Brain microvascular endothelial cell (primary cell): ENCODE measurements around the gene ALKBH5.

ENCODE experiments used
- DNase-seq: peaks from one replicate; pipeline ENCODE4 v3.0.0-alpha.2; 2020
- H3K27ac ChIP-seq: fragments of 250-450 bp; sonication (Bioruptor Pico); 2 replicates; pipeline ENCODE4 v1.5.1; 2020; ENCODE audit warnings: mild to moderate bottlenecking, moderate library complexity
- H3K27me3 ChIP-seq: fragments of 250-450 bp; sonication (Bioruptor Pico); replicated peaks from 2 replicates; pipeline ENCODE4 v1.5.1; 2020; ENCODE audit warnings: mild to moderate bottlenecking
- H3K36me3 ChIP-seq: fragments of 250-450 bp; sonication (Bioruptor Pico); replicated peaks from 2 replicates; pipeline ENCODE4 v1.5.1; 2020; ENCODE audit warnings: mild to moderate bottlenecking
- H3K4me3 ChIP-seq: 2 replicates; pipeline ENCODE4 v1.5.1; 2011; ENCODE audit warnings: low read depth, mild to moderate bottlenecking, control low read depth, low read length, moderate library complexity
- in situ Hi-C: cut with HindIII; loops from 2 replicates; pipeline ENCODE4 v1.10.0; 2017; ENCODE audit warnings: low sequenced_read_pairs, low pct_ligation_motif_present
- TF ChIP-seq, protein P1 (sequence below): IDR thresholded peaks from 2 replicates; pipeline ENCODE4 v1.5.1; 2011; ENCODE audit warnings: low read depth, mild to moderate bottlenecking, moderate library complexity, low read length, control low read depth, inconsistent platforms; ENCODE audit errors: missing control alignments

Gene ALKBH5

DNA sequence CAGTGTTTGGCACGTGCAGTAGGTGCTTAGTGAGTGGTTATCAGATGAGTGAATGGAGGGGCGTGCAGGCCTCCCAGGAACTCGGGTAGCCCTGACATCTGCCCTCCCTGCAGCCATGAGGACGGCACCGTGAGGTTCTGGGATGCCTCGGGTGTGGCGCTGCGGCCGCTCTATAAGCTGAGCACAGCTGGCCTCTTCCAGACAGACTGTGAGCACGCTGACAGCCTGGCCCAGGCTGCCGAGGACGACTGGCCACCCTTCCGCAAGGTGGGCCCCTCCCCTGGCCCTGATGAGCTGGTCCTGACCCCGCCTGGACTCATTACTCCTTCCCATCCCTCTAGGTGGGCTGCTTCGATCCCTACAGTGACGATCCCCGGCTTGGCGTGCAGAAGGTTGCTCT is 52.9 kb downstream of the ALKBH5 start:
- H3K4me3 ChIP-seq = no peak overlapping the region
- in situ Hi-C loops = no loop called here
- TF ChIP-seq, protein P1, sequence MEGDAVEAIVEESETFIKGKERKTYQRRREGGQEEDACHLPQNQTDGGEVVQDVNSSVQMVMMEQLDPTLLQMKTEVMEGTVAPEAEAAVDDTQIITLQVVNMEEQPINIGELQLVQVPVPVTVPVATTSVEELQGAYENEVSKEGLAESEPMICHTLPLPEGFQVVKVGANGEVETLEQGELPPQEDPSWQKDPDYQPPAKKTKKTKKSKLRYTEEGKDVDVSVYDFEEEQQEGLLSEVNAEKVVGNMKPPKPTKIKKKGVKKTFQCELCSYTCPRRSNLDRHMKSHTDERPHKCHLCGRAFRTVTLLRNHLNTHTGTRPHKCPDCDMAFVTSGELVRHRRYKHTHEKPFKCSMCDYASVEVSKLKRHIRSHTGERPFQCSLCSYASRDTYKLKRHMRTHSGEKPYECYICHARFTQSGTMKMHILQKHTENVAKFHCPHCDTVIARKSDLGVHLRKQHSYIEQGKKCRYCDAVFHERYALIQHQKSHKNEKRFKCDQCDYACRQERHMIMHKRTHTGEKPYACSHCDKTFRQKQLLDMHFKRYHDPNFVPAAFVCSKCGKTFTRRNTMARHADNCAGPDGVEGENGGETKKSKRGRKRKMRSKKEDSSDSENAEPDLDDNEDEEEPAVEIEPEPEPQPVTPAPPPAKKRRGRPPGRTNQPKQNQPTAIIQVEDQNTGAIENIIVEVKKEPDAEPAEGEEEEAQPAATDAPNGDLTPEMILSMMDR = no peak
- H3K36me3 ChIP-seq = peaks cover 43% of the 10 kb centered on the region
- DNase-seq = no peak
- no peak overlapping the region for H3K27ac ChIP-seq
- no peaks in the 10 kb centered on the region for H3K27me3 ChIP-seq

DNA sequence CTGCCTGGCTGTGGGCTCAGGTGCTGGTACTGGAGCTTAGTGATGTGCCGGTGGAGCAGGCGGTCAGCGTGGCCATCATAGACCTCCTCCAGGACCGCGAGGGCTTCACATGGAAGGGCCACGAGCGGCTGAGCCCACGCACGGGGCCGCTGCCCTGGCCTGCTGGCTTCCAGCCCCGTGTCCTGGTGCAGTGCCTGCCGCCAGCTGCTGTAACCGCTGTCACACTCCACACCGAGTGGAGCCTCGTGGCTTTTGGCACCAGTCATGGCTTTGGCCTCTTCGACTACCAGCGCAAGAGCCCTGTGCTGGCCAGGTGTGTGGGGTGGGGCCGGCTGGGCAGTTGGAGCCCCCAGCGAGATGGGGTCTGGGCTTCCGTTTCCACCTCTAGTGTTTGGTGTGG is 53.8 kb downstream of the ALKBH5 start:
- TF ChIP-seq, protein P1 = no peak
- Histone ChIP-seq H3K27ac (no peak overlapping the region), H3K27me3 (no peaks in the 10 kb centered on the region), H3K36me3 (peaks cover 51% of the 10 kb centered on the region), H3K4me3 (no peak overlapping the region)
- no peak for DNase-seq
- in situ Hi-C loops = no loop called here

DNA sequence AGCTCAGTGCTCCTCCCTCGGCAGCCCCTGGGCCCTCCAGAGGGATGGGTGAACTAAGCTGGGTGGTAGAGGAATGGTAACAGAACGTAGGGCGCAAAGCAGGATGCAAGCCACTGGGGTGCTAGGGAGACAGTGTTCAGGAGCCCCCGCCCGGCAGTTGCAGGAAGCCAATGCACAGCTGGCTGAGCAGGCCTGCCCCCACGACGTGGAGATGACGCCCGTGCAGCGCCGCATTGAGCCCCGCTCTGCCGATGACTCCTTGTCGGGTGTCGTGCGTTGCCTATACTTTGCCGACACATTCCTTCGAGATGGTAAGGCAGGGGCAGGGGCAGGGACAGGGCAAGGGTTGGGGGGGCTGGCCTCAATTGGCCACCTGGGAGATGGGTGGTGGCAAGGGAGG is 54.7 kb downstream of the ALKBH5 start:
- H3K36me3 ChIP-seq = peaks cover 59% of the 10 kb centered on the region
- no peaks in the 10 kb centered on the region for H3K27me3 ChIP-seq
- TF ChIP-seq, protein P1 = no peak
- no peak overlapping the region for H3K27ac ChIP-seq
- no peak overlapping the region for H3K4me3 ChIP-seq
- DNase-seq = no peak
- in situ Hi-C loops = no loop called here

DNA sequence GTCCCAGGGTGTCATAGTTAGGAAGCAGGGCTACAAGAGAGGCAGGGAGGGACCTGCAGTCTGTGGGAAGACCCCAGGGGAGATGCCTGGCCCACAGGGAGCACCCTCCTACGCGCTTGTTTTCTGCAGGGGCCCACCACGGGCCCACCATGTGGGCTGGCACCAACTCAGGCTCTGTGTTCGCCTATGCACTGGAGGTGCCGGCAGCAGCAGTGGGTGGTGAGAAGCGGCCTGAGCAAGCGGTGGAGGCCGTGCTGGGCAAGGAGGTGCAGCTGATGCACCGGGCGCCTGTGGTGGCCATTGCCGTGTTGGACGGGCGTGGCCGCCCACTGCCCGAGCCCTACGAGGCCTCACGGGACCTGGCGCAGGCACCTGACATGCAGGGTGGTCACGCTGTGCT is 56.8 kb downstream of the ALKBH5 start:
- Histone ChIP-seq H3K36me3 (peaks cover 58% of the 10 kb centered on the region), H3K27me3 (no peaks in the 10 kb centered on the region), H3K27ac (no peak overlapping the region), H3K4me3 (no peak overlapping the region)
- in situ Hi-C loops = no loop called here
- DNase-seq = no peak
- TF ChIP-seq, protein P1 = no peak

DNA sequence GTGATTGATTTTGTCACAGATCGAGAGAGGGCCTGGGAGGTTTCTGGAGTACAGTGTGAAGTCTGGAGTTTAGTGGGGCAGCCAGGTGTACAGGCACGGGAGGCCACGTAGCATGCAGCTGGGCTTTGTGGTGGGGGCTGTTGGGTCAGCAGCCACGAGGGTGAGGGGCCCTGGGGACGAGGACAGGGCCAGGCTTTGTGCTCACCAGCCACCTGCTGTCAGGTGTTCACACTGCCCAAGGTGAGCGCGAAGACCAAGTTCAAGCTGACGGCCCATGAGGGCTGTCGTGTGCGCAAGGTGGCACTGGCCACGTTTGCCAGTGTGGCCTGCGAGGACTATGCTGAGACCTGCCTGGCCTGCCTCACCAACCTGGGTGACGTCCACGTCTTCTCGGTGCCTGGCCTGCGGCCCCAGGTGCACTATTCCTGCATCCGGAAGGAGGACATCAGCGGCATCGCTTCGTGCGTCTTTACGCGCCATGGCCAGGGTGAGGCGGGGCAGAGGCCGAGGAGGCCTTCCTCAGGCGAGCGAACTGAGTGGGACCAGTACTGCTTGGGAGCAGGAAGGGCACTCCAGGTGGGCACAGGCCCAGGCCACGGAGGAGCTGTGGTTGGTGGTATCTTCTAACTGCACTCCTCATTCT is 57.7 kb downstream of the ALKBH5 start:
- in situ Hi-C loops = no loop called here
- DNase-seq = no peak
- TF ChIP-seq, protein P1 = no peak
- Histone ChIP-seq H3K4me3 (no peak overlapping the region), H3K27me3 (no peaks in the 10 kb centered on the region), H3K27ac (no peak overlapping the region), H3K36me3 (peaks cover 60% of the 10 kb centered on the region)
